Measurements from ENCODE around the gene CLUH.
"Not testable (repeated sequence)": the region's sequence is repeated elsewhere in the genome, so short reads cannot be mapped to it uniquely, and the experiment has no call there.

Gene CLUH

GRCh38 chr17:2688351-2689342, 22.9 kb downstream of the CLUH start:
- DNase-seq (ENCODE audit: low spot score): no peak

DNA sequence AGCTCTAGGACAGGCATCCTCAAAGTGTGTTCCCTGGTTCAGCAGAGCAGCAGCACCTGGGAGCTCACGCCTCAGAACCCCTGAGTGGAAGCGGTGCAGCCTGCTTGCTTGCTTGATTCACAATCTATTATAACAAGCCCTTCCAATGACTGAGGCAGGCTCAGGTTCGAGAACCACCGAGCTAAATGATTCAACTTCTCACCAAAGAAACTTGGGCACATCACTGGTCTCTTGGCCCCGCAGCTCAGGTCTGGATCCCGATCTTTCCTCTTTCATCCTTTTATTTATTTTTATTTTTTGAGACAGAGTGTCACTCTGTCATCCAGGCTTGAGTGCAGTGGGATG, 24.5 kb downstream of the CLUH start:
- DNase-seq (ENCODE audit: low spot score): no peak

GRCh38 chr17:2685696-2686095, 25.9 kb downstream of the CLUH start:
- DNase-seq (ENCODE audit: low spot score): no peak

GRCh38 chr17:2684549-2684948, 27.0 kb downstream of the CLUH start:
- DNase-seq (ENCODE audit: low spot score): no peak

DNA sequence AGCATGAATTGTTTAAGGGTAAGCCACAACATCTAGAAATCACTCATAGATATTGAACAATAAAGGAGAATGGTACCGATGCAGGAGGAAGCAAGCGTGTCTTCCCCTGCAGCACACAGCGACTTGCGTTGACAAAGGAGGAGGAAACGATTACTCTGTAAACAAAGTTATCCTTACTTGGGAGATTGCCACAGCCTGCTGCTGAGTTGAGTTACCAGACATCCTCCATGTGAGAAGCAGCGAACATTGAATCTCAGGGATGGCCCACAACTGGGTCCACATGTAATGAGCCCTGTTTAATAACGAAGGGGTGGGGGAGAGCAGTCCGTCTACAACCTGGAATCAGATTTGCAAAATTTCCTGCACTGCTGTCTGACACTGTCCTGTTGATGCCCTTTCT, 27.7 kb downstream of the CLUH start:
- DNase-seq (ENCODE audit: low spot score): no peak

- DNase-seq (ENCODE audit: low spot score): no peak
Observed at GRCh38 chr17:2682176-2682938, 29.2 kb downstream of the CLUH start.

DNA sequence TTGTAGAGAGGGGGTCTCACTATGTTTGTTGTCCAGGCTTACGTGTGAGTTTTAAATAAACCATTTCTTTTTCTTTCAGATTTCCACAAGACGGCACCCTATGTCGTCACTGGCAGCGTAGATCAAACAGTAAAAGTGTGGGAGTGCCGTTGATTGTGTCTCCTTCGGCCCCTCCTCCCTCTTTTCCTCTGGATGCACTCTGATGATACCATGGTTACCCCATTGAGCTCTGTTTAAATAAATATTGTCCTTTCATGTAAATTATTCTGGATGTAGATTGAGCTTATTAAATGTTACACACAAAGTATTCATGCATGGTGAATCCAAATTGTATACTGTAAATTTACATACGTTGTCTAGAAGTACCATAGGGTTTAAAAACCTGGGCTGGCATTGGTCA, 29.9 kb downstream of the CLUH start:
- DNase-seq (ENCODE audit: low spot score): no peak

GRCh38 chr17:2680961-2681360, 30.6 kb downstream of the CLUH start:
- no peak for DNase-seq (ENCODE audit: low spot score)

DNA sequence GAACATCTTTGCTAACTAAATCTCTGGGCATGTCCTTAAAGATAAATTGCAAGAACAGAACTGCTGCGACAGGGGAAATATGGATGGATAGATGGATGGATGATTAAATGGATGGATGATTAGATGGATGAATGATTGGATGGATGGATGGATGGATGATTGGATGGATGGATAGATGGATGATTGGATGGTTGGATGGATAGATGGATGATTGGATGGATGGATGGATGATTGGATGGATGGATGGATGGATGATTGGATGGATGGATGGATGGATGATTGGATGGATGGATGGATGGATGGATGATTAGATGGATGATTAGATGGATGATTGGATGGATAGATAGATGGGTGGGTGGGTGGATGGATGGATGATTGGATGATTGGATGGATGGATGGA, 32.3 kb downstream of the CLUH start:
- not testable (repeated sequence) for DNase-seq (ENCODE audit: low spot score)

GRCh38 chr17:2672026-2672425, 39.5 kb downstream of the CLUH start:
- no peak for DNase-seq (ENCODE audit: low spot score)

GRCh38 chr17:2660410-2660809, 51.2 kb downstream of the CLUH start:
- not testable (repeated sequence) for DNase-seq (ENCODE audit: low spot score)

- DNase-seq (ENCODE audit: low spot score): peak; percentile 45
Observed at GRCh38 chr17:2659337-2659736, 52.2 kb downstream of the CLUH start.

DNA sequence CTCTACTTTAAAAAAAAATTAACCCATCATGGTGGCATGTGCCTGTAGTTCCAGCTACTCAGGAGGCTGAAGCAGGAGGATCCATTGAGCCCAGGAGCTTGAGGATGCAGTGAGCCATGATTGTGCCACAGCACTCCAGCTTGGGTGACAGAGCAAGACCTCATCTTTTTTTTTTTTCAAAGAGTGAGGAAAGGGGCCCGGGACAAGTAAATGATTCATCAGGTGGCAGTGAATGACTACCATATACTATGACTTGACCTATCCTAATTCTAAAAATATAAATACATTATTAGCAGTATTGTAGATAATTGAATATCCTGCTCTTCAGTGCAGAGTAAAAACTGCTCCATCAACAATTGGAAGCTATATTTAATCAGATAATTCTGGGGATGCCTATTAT, 55.3 kb downstream of the CLUH start:
- peak; percentile 37 for DNase-seq (ENCODE audit: low spot score)

GRCh38 chr17:2655546-2655945, 56.0 kb downstream of the CLUH start:
- no peak for DNase-seq (ENCODE audit: low spot score)

DNA sequence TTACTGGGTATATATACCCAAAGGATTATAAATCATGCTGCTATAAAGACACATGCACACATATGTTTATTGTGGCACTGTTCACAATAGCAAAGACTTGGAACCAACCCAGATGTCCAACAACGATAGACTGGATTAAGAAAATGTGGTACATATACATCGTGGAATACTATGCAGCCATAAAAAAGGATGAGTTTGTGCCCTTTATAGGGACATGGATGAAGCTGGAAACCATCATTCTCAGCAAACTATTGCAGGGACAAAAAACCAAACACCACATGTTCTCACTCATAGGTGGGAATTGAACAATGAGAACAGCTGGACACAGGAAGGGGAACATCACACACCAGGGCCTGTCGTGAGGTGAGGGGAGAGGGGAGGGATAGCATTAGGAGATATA, 58.7 kb downstream of the CLUH start:
- DNase-seq (ENCODE audit: low spot score): not testable (repeated sequence)

- DNase-seq (ENCODE audit: low spot score): no peak
Observed at GRCh38 chr17:2649191-2649590, 62.4 kb downstream of the CLUH start.

- no peak for DNase-seq (ENCODE audit: low spot score)
Observed at GRCh38 chr17:2647957-2648356, 63.6 kb downstream of the CLUH start.

DNA sequence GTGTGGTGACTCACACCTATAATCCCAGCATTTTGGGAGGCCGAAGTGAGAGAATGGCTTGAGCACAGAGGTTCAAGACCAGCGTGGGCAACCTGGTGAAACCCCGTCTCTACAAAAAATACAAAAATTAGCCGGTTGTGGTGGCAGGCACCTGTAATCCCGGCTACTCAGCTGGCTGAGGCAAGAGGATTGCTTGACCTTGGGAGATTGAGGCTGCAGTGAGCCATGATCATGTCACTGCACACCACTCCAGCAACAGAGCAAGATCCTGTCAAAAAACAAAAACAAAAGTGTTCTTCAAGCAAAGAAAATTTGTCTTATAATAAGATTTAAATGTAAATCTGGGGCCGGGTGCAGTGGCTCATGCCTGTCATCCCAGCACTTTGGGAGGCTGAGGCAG, 66.6 kb downstream of the CLUH start:
- no peak for DNase-seq (ENCODE audit: low spot score)

Data from RKO (cell line).